Kidney (tissue), 14 donors: Measurements from ENCODE around the gene TMPRSS4. TPM values are rescaled to one million over a fixed set of nuclear protein-coding genes. Genes with fewer than 3 reads are reported as not detected.
"Not testable (repeated sequence)": the region's sequence is repeated elsewhere in the genome, so short reads cannot be mapped to it uniquely, and the experiment has no call there.

Experiments used
- DNase-seq, 5 donors: peaks; one replicate each; pipeline ENCODE4 v3.0.0-alpha.2; 2013 to 2020
- FAIRE-seq: peaks from 2 replicates; lab custom pipeline; 2012; peaks lifted over from hg19 to GRCh38; lab: Jason Lieb, UNC
- H3K27ac ChIP-seq, 2 donors: one replicate each; pipeline ENCODE4 v1.7.0; 2013; ENCODE audit warnings: low read depth in 2 of 2, low read length in 2 of 2, inconsistent platforms in 1 of 2
- H3K27me3 ChIP-seq: one replicate; pipeline ENCODE4 v1.7.1; 2013; ENCODE audit warnings: low read length, inconsistent platforms; ENCODE audit not compliant: control insufficient read depth, insufficient read depth
- H3K36me3 ChIP-seq, 3 donors: one replicate each; pipeline versions ENCODE4 v1.7.0 to v1.7.1; 2013; ENCODE audit warnings: low read length in 3 of 3, control low read depth in 1 of 3, inconsistent platforms in 1 of 3; ENCODE audit not compliant: insufficient read depth in 3 of 3, control insufficient read depth in 2 of 3
- H3K4me1 ChIP-seq, 3 donors: one replicate each; pipeline versions ENCODE4 v1.7.0 to v1.7.1; 2013; ENCODE audit warnings: low read length in 3 of 3, inconsistent platforms in 1 of 3, low read depth in 1 of 3; ENCODE audit not compliant: control insufficient read depth in 2 of 3, insufficient read depth in 2 of 3
- H3K4me3 ChIP-seq, 3 donors: one replicate each; pipeline versions ENCODE4 v1.7.0 to v1.8.1; 2013; ENCODE audit warnings: low read length in 3 of 3, control low read depth in 1 of 3, inconsistent platforms in 1 of 3
- H3K9ac ChIP-seq, 3 donors: one replicate each; pipeline versions ENCODE4 v1.7.0 to v1.7.1; 2013; ENCODE audit warnings: low read length in 3 of 3, control low read depth in 1 of 3, inconsistent platforms in 1 of 3
- H3K9me3 ChIP-seq, 3 donors: one replicate each; pipeline versions ENCODE4 v1.7.0 to v1.7.1; 2013; ENCODE audit warnings: low read length in 3 of 3, control low read depth in 1 of 3, inconsistent platforms in 1 of 3; ENCODE audit not compliant: control insufficient read depth in 2 of 3, insufficient read depth in 1 of 3
- CTCF ChIP-seq: IDR thresholded peaks from 3 replicates; pipeline ENCODE4 v1.5.1; 2012; ENCODE audit warnings: mild to moderate bottlenecking, moderate library complexity, borderline replicate concordance; ENCODE audit not compliant: insufficient read depth; ENCODE audit errors: extremely low read depth
- intact Hi-C: fragments of 100-400 bp; cut with DNase I; formaldehyde crosslinking; loops from one replicate; pipeline ENCODE4 v1.11.1; 2022
- polyA plus RNA-seq: library from polyadenylated mRNA; stranded (reverse); fragments of 350-450 nt; fragmentation: Illumina TruSeq; extraction: RNeasy Lipid Tissue Mini Kit (QIAGEN cat#74804); gene quantifications from one replicate; pipeline ENCODE4 v1.2.3, GENCODE V29; 2014; ENCODE audit warnings: low read depth, low replicate concordance; ENCODE audit not compliant: insufficient read depth
- total RNA-seq: library from RNA; stranded (reverse); fragmentation: NEBNext Ultra II Directional; extraction: Animal tissue kit (Norgen Biotek cat#: 25700); gene quantifications from one replicate; pipeline ENCODE4 v1.2.1, GENCODE V29; 2021
- donor health status: control.
- donor health status: control.
- donor health status: control.
- donor health status: control.
- donor health status: control.
- donor health status: DM: yes; HTN: yes; CAD: no.
- donor health status: Normal renal cell carcinoma (clear cell type).

The TMPRSS4 gene
- total and polyA plus RNA-seq, 2 donors from 2014 or later = 27.8 to 234 TPM

GRCh38 chr11:118060081-118060661, 16.7 kb upstream of the TMPRSS4 start:
- no peak for FAIRE-seq
- Histone ChIP-seq H3K4me3 (no peak overlapping the region), H3K27me3 (no peaks in the 10 kb centered on the region), H3K9ac (no peak overlapping the region), H3K36me3 (no peaks in the 10 kb centered on the region), H3K9me3 (no peaks in the 10 kb centered on the region), H3K4me1 (peaks cover 0 to 5% (median 0%) of the 10 kb centered on the region in 3 donors), H3K27ac (no peak overlapping the region)
- intact Hi-C loops = no loop called here
- TF ChIP-seq CTCF = no peak
- DNase-seq = no peak

- DNase-seq = no peak
- FAIRE-seq = no peak
- TF ChIP-seq CTCF = no peak
- Histone ChIP-seq H3K4me1 (peaks cover 0 to 5% (median 0%) of the 10 kb centered on the region in 3 donors), H3K27ac (no peak overlapping the region), H3K36me3 (no peaks in the 10 kb centered on the region), H3K4me3 (no peak overlapping the region), H3K9me3 (no peaks in the 10 kb centered on the region), H3K27me3 (no peaks in the 10 kb centered on the region), H3K9ac (no peak overlapping the region)
- intact Hi-C loops = no loop called here
These were observed 16.0 kb upstream of the TMPRSS4 start for GRCh38 chr11:118060869-118061268.

GRCh38 chr11:118061586-118062125, 15.2 kb upstream of the TMPRSS4 start:
- Histone ChIP-seq H3K4me1 (peaks cover 0 to 5% (median 0%) of the 10 kb centered on the region in 3 donors), H3K9me3 (no peaks in the 10 kb centered on the region), H3K4me3 (no peak overlapping the region), H3K9ac (no peak overlapping the region), H3K36me3 (no peaks in the 10 kb centered on the region), H3K27ac (no peak overlapping the region), H3K27me3 (no peaks in the 10 kb centered on the region)
- DNase-seq = no peak
- no peak for TF ChIP-seq CTCF
- FAIRE-seq = no peak
- intact Hi-C loops = no loop called here

- H3K27me3 ChIP-seq, H3K36me3 ChIP-seq, H3K9me3 ChIP-seq, H3K27ac ChIP-seq, H3K4me3 ChIP-seq, DNase-seq, FAIRE-seq, intact Hi-C loops, H3K9ac ChIP-seq, H3K4me1 ChIP-seq: not testable (repeated sequence)
These were observed 14.7 kb upstream of the TMPRSS4 start for GRCh38 chr11:118062181-118062580.

- H3K4me3 ChIP-seq, H3K9me3 ChIP-seq, intact Hi-C loops, H3K27ac ChIP-seq, H3K9ac ChIP-seq, H3K27me3 ChIP-seq, FAIRE-seq, H3K4me1 ChIP-seq, H3K36me3 ChIP-seq: not testable (repeated sequence)
- peak in 1 of 5 donors; percentile 11 for DNase-seq
These were observed 14.2 kb upstream of the TMPRSS4 start for GRCh38 chr11:118062631-118063030.
